ENCODE measurements around the gene C1orf210.

DNA sequence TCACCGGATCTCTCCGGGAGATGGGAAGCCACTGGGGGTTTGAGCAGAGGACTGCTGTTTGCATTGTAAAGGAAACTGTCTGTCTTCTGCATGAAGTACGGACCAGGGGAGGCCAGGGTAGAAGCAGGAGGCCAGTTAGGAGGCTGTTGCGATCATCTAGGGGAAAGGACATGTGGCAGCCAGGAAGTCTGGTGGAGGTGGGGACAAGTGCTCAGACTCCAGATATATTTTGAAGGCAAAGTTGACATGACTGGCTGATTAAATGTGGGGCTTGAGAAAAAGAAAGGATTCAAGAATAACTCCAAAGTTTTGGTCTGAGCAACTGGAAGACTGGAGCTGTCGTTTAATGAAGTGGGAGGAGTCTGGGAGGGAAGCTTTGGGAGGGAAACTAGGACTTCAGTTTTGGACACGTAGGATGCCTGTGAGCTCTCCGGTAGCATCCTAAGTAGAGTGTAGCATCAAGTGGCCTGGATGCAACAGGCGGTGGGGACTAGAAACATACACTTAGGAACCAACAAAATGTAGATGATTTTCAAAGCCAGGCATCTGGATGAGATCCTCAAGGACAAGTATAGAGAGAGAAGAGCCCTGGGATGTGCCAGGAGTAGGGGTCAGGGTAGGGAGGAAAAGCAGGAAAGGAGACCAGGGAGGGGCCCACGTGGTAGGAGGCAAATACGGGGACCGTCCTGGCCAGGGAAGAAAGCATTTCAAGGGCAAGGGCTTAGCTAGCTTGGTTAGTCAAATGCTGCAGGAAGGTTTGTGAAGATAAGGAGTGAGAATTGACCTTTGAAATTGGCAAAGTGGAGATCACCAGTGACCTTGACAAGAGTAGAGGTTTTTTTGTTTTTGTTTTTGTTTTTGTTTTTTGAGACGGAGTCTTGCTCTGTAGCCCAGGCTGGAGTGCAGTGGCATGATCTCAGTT, 3.7 kb upstream of the C1orf210 start:
- TF ChIP-seq POLR2A (IDR thresholded peaks at IDR 0.05) (no peak), POLR2AphosphoS5 (IDR thresholded peaks at IDR 0.05) (no peak), EP300 (IDR thresholded peaks at IDR 0.05) (no peak)
- TF ChIP-seq, protein P1, sequence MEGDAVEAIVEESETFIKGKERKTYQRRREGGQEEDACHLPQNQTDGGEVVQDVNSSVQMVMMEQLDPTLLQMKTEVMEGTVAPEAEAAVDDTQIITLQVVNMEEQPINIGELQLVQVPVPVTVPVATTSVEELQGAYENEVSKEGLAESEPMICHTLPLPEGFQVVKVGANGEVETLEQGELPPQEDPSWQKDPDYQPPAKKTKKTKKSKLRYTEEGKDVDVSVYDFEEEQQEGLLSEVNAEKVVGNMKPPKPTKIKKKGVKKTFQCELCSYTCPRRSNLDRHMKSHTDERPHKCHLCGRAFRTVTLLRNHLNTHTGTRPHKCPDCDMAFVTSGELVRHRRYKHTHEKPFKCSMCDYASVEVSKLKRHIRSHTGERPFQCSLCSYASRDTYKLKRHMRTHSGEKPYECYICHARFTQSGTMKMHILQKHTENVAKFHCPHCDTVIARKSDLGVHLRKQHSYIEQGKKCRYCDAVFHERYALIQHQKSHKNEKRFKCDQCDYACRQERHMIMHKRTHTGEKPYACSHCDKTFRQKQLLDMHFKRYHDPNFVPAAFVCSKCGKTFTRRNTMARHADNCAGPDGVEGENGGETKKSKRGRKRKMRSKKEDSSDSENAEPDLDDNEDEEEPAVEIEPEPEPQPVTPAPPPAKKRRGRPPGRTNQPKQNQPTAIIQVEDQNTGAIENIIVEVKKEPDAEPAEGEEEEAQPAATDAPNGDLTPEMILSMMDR (IDR thresholded peaks at IDR 0.05), result no peak

All from stomach (tissue), 4 donors.